Activated CD4-positive, alpha-beta T cell treated with anti-CD3 and anti-CD28 coated beads, Interleukin-2, amount 10 ng/mL, durations not matched to agents 24 days and 14 days (primary cell): ENCODE results near the gene RPS6KA2. TPM values are rescaled to one million over a fixed set of nuclear protein-coding genes. Genes with fewer than 3 reads are reported as not detected.

Experiments used
- DNase-seq: peaks from one replicate; pipeline ENCODE4 v3.0.0; 2022
- H3K27ac Mint-ChIP-seq: one replicate; pipeline ENCODE4 v1.8.0; 2022; ENCODE audit warnings: mild to moderate bottlenecking, mixed read lengths
- H3K27me3 Mint-ChIP-seq: one replicate; pipeline ENCODE4 v1.8.0; 2022; ENCODE audit warnings: mixed read lengths
- H3K36me3 Mint-ChIP-seq: one replicate; pipeline ENCODE4 v1.8.0; 2022; ENCODE audit warnings: low read depth, mild to moderate bottlenecking, mixed read lengths
- H3K4me1 Mint-ChIP-seq: one replicate; pipeline ENCODE4 v1.8.0; 2021; ENCODE audit warnings: mixed read lengths
- H3K4me3 Mint-ChIP-seq: one replicate; pipeline ENCODE4 v1.8.0; 2022; ENCODE audit warnings: mild to moderate bottlenecking, moderate library complexity, mixed read lengths
- H3K9me3 Mint-ChIP-seq: one replicate; pipeline ENCODE4 v1.8.0; 2021; ENCODE audit warnings: mixed read lengths
- intact Hi-C: fragments of 100-400 bp; cut with micrococcal nuclease; formaldehyde crosslinking; loops from one replicate; pipeline ENCODE4 v1.15.1; 2023
- total RNA-seq: library from RNA; stranded (reverse); gene quantifications from 2 replicates; pipeline ENCODE4 v1.2.3, GENCODE V29; 2022

Gene RPS6KA2
- total RNA-seq, 1 donor from 2014 or later = 2.8 TPM

DNA sequence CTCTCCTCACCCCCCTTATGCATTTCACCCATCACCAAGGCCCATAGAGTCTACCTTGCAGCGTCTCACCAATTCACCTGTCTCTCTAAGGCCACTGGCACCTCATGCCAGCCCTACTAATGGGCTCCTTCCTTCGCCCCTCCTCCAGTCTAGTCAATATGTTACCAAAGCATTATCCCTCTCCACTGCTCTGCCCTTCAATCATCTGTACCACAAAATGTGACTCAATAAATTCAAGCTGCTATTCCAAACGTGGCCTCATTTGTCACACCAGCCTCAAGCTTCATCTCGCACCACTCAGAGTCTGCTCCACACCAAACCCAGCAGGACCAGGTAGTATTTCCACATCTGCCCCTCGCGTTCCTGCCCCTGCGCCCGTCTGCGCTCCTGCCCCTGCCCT is 21.8 kb upstream of the RPS6KA2 start:
- DNase-seq = no peak
- intact Hi-C loops = no loop called here
- Mint-ChIP-seq H3K4me3 (no peak overlapping the region), H3K36me3 (no peaks in the 10 kb centered on the region), H3K27ac (no peak overlapping the region), H3K9me3 (no peaks in the 10 kb centered on the region), H3K4me1 (no peaks in the 10 kb centered on the region), H3K27me3 (peaks cover 6% of the 10 kb centered on the region)

DNA sequence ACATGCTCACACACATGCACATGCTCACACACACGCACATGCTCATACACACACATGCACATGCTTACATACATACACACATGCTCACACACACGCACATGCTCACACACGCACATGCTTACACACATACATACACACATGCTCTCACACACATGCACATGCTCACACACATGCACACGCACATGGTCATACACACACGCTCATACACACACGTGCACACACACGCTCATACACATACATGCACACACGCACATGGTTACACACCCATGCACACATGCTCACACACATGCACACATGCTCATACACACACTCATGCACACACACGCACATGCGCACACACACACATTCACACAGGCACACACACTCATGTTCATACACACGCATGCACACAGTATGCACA is 20.8 kb upstream of the RPS6KA2 start:
- Mint-ChIP-seq H3K4me1 (no peaks in the 10 kb centered on the region), H3K36me3 (no peaks in the 10 kb centered on the region), H3K27ac (no peak overlapping the region), H3K27me3 (peaks cover 11% of the 10 kb centered on the region), H3K4me3 (no peak overlapping the region), H3K9me3 (no peaks in the 10 kb centered on the region)
- DNase-seq = no peak
- intact Hi-C loops = no loop called here

DNA sequence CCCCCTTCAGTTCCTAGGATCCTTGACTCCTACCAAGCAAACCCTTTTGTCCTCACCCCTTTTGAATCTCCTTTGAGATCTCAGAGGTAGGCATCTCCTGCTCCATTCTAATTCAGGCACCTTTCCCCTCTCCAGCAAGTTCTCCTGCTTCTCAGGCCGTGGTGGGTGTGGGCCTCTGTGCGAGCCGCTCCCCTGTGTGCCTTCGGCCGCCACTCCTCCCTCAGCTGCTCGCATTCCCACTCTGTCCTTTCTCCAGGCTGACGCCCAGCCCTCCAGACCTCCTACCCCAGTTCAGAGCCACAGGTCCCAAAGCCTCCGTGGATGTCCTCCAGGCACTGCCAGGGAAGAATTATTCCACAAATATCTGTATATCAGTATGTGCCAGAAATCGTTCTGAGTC is 19.7 kb upstream of the RPS6KA2 start:
- Mint-ChIP-seq H3K9me3 (no peaks in the 10 kb centered on the region), H3K4me3 (no peak overlapping the region), H3K4me1 (no peaks in the 10 kb centered on the region), H3K27me3 (peaks cover 19% of the 10 kb centered on the region), H3K36me3 (no peaks in the 10 kb centered on the region), H3K27ac (no peak overlapping the region)
- no peak for DNase-seq
- intact Hi-C loops = no loop called here

DNA sequence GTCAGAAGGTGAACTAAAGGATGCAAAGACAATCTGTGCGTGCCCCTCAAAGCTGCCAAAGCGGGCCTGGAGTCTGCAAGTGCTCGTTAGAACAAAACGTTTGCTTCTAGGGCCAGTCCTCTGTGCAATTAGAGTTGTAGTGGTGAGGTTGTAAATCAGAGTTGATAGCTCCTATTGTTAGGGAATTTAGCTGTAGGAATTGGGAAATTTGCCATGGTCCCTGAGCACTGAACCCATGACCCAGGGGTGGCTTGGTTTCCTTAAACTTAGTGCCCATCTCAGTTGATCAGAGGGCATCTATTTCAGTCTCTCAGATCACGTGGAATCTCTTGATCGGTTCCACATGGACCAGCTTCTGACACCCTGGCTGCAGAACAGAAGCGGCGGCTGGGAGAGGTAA is 18.8 kb upstream of the RPS6KA2 start:
- DNase-seq = no peak
- Mint-ChIP-seq H3K36me3 (no peaks in the 10 kb centered on the region), H3K4me1 (no peaks in the 10 kb centered on the region), H3K9me3 (no peaks in the 10 kb centered on the region), H3K4me3 (no peak overlapping the region), H3K27ac (no peak overlapping the region), H3K27me3 (peaks cover 22% of the 10 kb centered on the region)
- intact Hi-C loops = no loop called here

DNA sequence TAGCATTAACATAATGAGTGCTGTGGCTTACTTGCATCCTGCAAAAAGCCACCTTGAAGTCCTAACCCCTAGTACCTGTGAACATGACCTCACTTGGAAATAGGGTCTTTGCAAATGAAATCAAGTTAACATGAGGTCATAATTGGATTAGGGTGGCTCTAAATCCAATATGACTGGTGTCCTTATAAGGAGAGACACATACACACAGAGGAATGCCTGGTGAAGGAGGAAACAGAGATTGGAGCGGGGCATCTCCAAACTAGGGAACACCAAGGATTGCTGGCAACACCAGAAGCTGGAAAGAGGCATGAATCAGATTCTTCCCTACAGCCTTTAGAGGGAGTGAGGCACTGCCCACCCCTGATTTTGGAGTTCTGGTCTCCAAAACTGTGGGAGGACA is 17.6 kb upstream of the RPS6KA2 start:
- no peak for DNase-seq
- no peaks in the 10 kb centered on the region for H3K36me3 Mint-ChIP-seq

DNA sequence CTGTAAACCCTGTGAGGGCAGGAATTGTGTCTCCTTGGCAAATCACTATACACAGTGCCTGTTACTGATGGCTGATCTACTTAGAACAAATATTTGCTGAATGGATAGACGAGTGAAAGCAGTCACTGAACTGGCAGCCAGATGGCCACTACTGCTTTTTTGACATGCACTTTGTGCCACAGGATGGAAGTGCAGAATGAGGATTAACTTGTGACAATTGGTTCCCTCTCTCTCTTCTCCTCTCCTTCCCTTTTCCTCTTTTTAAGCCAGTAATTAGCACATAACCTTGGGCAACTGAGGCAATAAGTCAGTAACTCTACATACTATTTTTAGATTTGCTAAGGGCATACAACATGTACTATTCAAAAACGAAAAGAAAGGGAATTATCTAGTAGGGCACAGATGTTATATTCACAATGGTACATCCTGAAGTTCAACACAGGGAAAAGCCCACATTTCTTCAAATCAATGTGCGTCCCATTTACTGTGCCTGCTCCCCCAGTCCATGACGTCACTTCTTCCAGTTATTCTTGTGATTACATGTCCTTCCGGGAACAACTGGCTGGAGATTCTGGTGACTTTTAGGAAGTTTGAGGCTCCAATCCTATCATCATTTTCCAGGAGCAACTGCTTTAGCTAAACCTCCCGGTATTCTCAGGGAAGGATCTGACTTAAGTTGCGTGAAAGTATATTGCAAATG is 17.0 kb upstream of the RPS6KA2 start:
- no peak overlapping the region for H3K4me3 Mint-ChIP-seq
- H3K4me1 Mint-ChIP-seq = peaks cover 10% of the 10 kb centered on the region
- H3K9me3 Mint-ChIP-seq = no peaks in the 10 kb centered on the region
- peaks cover 37% of the 10 kb centered on the region for H3K27me3 Mint-ChIP-seq
- intact Hi-C loops = no loop called here
- no peak overlapping the region for H3K27ac Mint-ChIP-seq
- DNase-seq = no peak
- no peaks in the 10 kb centered on the region for H3K36me3 Mint-ChIP-seq

More for the DNA sequence above, 17.6 kb upstream of the RPS6KA2 start:
- H3K27ac Mint-ChIP-seq = no peak overlapping the region
- H3K9me3 Mint-ChIP-seq = no peaks in the 10 kb centered on the region
- intact Hi-C loops = no loop called here
- peaks cover 31% of the 10 kb centered on the region for H3K27me3 Mint-ChIP-seq
- no peak overlapping the region for H3K4me3 Mint-ChIP-seq
- peaks cover 7% of the 10 kb centered on the region for H3K4me1 Mint-ChIP-seq

DNA sequence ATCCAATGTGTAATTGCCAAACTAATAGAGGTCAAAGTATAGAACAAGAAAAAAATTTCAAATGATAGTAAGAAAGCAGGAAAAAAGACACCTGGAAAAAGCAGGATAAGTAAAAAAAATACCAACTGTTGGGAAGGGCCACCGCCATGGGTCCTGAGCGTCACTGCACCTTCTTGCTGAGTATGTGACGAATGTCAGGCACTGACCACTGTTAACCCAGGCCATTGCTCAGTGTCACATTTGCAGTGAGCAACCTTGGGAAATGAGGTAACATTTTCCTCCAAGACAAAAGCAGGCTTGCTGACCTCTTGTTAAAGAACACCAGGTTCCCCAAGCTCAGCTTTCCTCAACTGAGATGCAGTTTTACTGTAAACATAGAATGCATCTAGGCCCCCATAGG is 15.6 kb upstream of the RPS6KA2 start:
- Mint-ChIP-seq H3K36me3 (no peaks in the 10 kb centered on the region), H3K27ac (no peak overlapping the region), H3K9me3 (no peaks in the 10 kb centered on the region), H3K4me1 (peaks cover 10% of the 10 kb centered on the region), H3K27me3 (peaks cover 38% of the 10 kb centered on the region), H3K4me3 (no peak overlapping the region)
- no peak for DNase-seq
- intact Hi-C loops = no loop called here

DNA sequence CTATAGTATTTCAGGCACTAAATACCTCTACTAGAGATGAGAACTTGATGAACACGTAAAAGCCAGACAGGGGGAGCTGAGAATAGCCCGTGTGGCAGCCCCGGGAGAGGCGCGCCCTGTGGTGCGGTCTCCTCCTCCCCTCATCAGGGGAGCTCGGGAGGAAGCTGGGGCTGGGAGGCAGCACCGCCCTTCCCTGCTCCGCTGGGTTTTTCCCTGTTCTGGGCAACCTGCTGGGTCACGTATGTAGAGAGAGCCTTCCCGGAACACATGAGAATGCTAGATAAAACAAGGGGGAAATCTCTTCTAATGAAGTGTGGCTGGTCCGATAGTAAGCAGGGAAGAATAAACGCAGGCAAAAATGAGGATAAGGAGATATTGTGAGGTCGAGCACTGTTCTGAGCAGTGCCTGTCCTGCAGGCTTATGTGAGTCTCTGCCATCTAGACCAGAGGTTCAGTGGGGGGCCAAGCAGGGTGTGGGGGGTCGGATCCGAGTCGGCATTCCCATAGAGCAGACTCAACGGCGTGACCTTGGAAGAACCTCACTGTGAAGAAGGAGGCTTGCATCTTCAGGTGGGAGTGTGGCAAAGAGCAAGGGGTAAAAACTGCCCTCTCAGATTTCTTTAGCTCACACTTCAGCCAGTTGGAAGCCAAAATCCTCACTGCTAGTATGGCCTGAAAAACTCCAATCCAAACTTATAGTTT is 13.4 kb upstream of the RPS6KA2 start:
- DNase-seq = no peak
- no peak overlapping the region for H3K27ac Mint-ChIP-seq
- peaks cover 10% of the 10 kb centered on the region for H3K4me1 Mint-ChIP-seq
- H3K27me3 Mint-ChIP-seq = peaks cover 38% of the 10 kb centered on the region
- intact Hi-C loops = no loop called here
- no peaks in the 10 kb centered on the region for H3K36me3 Mint-ChIP-seq
- H3K9me3 Mint-ChIP-seq = no peaks in the 10 kb centered on the region
- H3K4me3 Mint-ChIP-seq = peak overlapping the region; percentile 49

DNA sequence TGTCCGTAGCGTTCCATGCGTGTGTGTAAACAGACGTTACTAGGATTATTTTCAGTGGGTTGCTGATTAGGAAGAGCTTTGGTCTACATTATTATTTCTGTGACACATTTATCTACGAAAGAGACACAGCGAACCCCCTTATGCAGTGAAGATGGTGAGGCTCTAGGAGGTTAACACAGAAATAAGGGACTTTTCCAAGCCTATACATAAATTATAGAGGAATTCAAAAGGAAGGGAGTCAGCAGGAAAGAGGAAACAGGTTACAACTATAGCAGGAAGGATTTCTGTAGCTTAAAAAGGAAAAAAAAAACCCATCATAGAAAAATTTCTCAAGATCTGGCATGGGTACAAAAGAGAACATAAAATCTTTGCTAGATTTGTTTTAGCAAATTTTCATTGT is 12.9 kb upstream of the RPS6KA2 start:
- intact Hi-C loops = no loop called here
- Mint-ChIP-seq H3K9me3 (no peaks in the 10 kb centered on the region), H3K4me1 (peaks cover 10% of the 10 kb centered on the region), H3K4me3 (no peak overlapping the region), H3K27ac (no peak overlapping the region), H3K36me3 (no peaks in the 10 kb centered on the region), H3K27me3 (peaks cover 36% of the 10 kb centered on the region)
- no peak for DNase-seq

DNA sequence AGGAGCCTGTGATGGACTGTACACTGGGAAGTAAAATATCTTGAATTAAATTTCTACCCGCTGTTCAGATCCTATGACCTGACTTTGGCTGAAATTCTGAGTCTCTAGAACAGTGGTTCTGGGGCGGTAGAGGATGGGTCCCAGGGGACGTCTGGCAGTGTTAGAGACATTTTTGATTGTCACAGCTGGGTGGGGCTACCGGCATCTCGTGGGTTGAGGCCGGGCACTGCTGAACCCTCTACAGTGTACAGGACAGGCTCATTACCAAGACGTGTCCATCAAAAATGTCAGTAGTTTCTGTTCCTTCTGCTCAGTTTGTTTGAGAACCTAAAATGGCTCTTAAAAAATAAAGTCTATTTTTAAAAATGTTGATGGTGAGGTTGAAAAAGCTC is 11.5 kb upstream of the RPS6KA2 start:
- no peaks in the 10 kb centered on the region for H3K36me3 Mint-ChIP-seq
- intact Hi-C loops = no loop called here
- H3K9me3 Mint-ChIP-seq = no peaks in the 10 kb centered on the region
- no peak for DNase-seq
- H3K4me1 Mint-ChIP-seq = peaks cover 10% of the 10 kb centered on the region
- no peak overlapping the region for H3K4me3 Mint-ChIP-seq
- H3K27ac Mint-ChIP-seq = no peak overlapping the region
- H3K27me3 Mint-ChIP-seq = peaks cover 35% of the 10 kb centered on the region

DNA sequence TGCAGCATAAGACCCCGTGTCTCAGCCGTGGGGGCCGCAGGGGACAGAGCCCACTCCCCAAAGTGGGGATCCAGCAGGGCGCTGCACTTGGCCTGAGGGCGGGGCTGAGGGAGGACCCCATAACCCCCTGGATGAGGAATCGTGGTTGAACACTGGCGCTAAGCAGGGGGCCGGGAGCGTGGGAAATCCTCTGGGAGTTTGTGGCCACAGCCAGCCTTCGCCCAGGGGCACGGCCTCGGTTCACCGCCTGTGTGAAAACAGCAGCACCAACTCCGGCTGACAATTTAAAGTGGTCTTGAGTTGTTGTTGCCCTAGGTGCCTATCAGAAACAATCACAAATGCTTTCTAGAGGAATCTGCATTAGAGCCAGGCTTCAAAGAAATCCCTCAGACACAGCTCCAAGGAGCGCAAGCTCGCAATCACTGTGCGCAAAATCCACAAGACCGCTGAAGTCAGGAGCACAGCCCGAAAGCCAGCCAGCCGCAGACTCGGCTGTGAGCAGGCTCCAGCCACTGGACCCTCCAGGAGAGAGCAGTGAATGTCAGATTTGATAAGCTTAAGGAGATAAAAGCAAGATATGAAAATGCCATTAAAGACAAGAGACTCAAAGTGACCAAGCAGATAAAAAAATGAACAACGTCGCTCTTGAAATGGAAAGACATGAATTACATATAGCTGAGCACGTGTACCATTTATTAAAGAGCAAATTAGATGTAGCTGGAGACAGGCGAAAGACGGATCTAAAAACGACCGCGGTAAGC is 10.9 kb upstream of the RPS6KA2 start:
- peaks cover 10% of the 10 kb centered on the region for H3K4me1 Mint-ChIP-seq
- no peaks in the 10 kb centered on the region for H3K36me3 Mint-ChIP-seq
- intact Hi-C loops = no loop called here
- H3K4me3 Mint-ChIP-seq = no peak overlapping the region
- DNase-seq = no peak
- no peak overlapping the region for H3K27ac Mint-ChIP-seq
- H3K27me3 Mint-ChIP-seq = peaks cover 34% of the 10 kb centered on the region
- H3K9me3 Mint-ChIP-seq = no peaks in the 10 kb centered on the region

DNA sequence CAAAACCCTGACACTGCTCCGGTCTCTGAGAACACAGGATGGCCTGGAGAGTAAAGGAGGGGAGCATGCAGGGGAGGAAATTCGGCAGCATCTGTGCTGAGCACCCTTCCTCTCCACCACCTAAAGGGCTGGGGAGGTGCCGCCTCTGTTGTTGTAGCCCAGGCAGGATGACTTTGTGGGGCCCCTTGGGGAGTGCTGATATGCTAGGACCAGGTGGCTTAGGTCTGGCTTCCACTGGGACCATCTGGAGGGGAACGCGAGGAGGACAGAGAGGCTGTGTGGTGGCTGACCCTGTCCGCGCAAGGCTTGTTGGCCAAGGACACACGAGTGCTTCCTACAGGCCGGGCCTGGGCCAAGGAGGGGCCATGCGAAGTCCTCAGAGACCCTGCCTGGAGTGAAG is 9.9 kb upstream of the RPS6KA2 start:
- intact Hi-C loops = no loop called here
- Mint-ChIP-seq H3K4me1 (peaks cover 10% of the 10 kb centered on the region), H3K9me3 (no peaks in the 10 kb centered on the region), H3K27me3 (peaks cover 29% of the 10 kb centered on the region), H3K27ac (no peak overlapping the region), H3K36me3 (no peaks in the 10 kb centered on the region), H3K4me3 (no peak overlapping the region)
- DNase-seq = no peak

DNA sequence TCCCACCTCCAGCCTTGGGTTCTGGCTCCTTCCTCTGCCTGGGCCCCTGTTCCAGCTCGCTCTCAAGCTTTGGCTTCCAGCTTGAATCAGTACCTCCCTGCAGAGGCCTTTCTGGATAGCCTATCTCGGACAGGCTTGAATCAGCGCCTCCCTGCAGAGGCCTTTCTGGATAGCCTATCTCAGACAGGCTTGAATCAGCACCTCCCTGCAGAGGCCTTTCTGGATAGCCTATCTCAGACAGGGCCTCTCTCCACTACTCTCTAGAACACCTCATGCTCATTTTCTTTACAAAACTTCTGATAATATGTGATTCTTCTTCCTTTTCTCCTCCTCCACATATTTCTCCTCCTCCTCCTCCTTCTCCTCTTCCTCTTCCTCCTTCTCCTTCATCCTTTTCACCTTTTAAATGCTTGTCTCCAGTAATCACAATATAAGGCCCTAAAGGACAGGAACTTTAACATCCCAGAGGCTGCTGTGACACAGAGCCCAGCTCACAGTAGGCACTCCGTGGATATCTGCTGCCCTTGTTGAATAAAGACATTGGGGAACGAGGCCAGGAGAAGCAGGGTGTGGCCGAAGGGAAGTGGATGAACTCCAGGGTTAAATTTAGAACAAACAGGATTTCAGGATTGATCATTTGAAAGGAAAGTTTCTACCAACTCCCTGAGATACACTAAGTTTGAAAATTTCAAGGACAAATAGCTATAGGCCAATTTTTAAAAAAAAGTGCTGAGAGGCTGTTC is 9.3 kb upstream of the RPS6KA2 start:
- no peaks in the 10 kb centered on the region for H3K36me3 Mint-ChIP-seq
- peaks cover 10% of the 10 kb centered on the region for H3K4me1 Mint-ChIP-seq
- intact Hi-C loops = no loop called here
- no peaks in the 10 kb centered on the region for H3K9me3 Mint-ChIP-seq
- no peak for DNase-seq
- no peak overlapping the region for H3K4me3 Mint-ChIP-seq
- H3K27ac Mint-ChIP-seq = no peak overlapping the region
- peaks cover 31% of the 10 kb centered on the region for H3K27me3 Mint-ChIP-seq
